ENCODE data around the gene GRID1. TPM values are rescaled to one million over a fixed set of nuclear protein-coding genes. Genes with fewer than 3 reads are reported as not detected.

GRID1 gene
- total RNA-seq, 1 experiment from 2014 or later: 0.37 TPM

DNA sequence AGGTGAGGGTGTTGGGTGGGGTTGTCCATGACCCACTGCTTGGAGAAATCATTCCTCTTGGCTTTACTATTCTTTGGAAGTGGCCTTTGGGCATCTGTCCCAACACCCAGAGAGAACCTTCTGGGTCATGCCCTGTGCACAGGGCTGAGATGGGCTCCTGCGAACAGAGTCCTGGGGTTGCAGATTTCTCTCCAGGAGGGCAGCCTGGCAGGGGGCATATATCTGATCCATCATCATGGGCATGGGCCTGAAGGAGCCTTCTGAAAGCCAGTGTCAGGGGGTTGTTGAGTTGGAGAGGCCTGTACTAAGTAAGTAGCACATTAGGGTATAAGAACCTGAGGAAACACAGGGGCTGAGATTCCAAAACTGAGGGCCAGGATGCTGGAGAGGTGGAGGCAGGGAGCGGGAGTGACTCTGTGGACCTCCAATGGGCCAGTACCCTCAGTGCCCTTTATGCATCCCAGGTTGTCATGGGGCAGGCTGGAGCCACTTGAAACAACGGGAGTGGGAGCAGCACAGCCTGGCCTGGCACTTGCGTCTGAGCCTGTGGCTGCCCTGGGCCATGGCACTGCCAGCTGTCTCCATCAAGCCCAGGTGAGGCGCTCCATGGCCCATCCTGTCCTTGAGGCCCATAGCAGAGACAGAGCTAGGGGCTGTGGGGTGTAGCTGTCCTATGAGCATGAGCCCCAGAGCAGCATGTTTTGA is 203.7 kb downstream of the GRID1 start:
- ChIA-PET CTCF (no interaction called here), POLR2A (no interaction called here)

DNA sequence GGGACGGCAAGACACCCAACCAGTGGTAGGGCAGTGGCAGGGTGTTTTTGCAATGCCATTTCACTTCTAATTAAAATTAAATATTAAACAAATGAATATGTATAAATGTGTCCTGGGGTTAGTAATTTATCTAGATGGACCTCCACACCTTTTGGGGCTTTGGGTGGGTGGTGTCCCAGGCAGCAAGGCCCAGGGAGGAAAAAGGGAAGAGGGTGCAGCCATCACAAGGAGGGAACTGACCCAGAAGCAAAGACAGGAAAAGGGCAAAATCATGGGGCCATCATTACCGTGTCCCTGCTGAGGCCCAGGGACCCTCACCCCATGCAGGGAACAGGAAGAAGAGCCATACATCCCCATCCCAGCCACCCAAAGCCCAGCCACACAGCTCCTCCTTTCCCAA is 204.6 kb downstream of the GRID1 start:
- Mint-ChIP-seq H3K4me3 (no peak overlapping the region), H3K27ac (no peak overlapping the region), H3K36me3 (no peaks in the 10 kb centered on the region), H3K9me3 (no peaks in the 10 kb centered on the region; the same call in 1 of the 2 replicates), H3K4me1 (no peaks in the 10 kb centered on the region), H3K27me3 (ENCODE audit: low read depth) (no peaks in the 10 kb centered on the region)
- DNase-seq (ENCODE audit: low spot score): no peak
- ChIA-PET POLR2A (no interaction called here), CTCF (no interaction called here)
- TF ChIP-seq TEAD1 (CRISPR knock-in tag; IDR thresholded peaks at IDR 0.05) (no peak), TCF7 (CRISPR knock-in tag; IDR thresholded peaks at IDR 0.05; ENCODE audit: low read depth) (no peak), GTF2I (CRISPR knock-in tag; conservative IDR thresholded peaks at IDR 0.05) (no peak), JAZF1 (CRISPR knock-in tag; IDR thresholded peaks at IDR 0.05) (no peak)
- TF ChIP-seq, protein P1, sequence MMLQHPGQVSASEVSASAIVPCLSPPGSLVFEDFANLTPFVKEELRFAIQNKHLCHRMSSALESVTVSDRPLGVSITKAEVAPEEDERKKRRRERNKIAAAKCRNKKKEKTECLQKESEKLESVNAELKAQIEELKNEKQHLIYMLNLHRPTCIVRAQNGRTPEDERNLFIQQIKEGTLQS (CRISPR knock-in tag; conservative IDR thresholded peaks at IDR 0.05): no peak
- TF ChIP-seq, protein P2, sequence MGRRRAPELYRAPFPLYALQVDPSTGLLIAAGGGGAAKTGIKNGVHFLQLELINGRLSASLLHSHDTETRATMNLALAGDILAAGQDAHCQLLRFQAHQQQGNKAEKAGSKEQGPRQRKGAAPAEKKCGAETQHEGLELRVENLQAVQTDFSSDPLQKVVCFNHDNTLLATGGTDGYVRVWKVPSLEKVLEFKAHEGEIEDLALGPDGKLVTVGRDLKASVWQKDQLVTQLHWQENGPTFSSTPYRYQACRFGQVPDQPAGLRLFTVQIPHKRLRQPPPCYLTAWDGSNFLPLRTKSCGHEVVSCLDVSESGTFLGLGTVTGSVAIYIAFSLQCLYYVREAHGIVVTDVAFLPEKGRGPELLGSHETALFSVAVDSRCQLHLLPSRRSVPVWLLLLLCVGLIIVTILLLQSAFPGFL (CRISPR knock-in tag; IDR thresholded peaks at IDR 0.05; ENCODE audit: borderline replicate concordance): no peak
- TF ChIP-seq, protein P3, sequence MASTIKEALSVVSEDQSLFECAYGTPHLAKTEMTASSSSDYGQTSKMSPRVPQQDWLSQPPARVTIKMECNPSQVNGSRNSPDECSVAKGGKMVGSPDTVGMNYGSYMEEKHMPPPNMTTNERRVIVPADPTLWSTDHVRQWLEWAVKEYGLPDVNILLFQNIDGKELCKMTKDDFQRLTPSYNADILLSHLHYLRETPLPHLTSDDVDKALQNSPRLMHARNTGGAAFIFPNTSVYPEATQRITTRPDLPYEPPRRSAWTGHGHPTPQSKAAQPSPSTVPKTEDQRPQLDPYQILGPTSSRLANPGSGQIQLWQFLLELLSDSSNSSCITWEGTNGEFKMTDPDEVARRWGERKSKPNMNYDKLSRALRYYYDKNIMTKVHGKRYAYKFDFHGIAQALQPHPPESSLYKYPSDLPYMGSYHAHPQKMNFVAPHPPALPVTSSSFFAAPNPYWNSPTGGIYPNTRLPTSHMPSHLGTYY (CRISPR knock-in tag; IDR thresholded peaks at IDR 0.05): no peak
- no peak for ATAC-seq

More for the DNA sequence above, 203.7 kb downstream of the GRID1 start:
- Mint-ChIP-seq H3K36me3 (no peaks in the 10 kb centered on the region), H3K4me1 (no peaks in the 10 kb centered on the region), H3K4me3 (no peak overlapping the region), H3K27ac (no peak overlapping the region), H3K9me3 (no peaks in the 10 kb centered on the region), H3K27me3 (ENCODE audit: low read depth) (no peaks in the 10 kb centered on the region; the same call in 1 of the 2 replicates)
- DNase-seq (ENCODE audit: low spot score) (no peak), ATAC-seq (no peak)
- TF ChIP-seq FOXK1 (CRISPR knock-in tag; IDR thresholded peaks at IDR 0.05) (no peak), NR2C2 (CRISPR knock-in tag; IDR thresholded peaks at IDR 0.05) (no peak)

DNA sequence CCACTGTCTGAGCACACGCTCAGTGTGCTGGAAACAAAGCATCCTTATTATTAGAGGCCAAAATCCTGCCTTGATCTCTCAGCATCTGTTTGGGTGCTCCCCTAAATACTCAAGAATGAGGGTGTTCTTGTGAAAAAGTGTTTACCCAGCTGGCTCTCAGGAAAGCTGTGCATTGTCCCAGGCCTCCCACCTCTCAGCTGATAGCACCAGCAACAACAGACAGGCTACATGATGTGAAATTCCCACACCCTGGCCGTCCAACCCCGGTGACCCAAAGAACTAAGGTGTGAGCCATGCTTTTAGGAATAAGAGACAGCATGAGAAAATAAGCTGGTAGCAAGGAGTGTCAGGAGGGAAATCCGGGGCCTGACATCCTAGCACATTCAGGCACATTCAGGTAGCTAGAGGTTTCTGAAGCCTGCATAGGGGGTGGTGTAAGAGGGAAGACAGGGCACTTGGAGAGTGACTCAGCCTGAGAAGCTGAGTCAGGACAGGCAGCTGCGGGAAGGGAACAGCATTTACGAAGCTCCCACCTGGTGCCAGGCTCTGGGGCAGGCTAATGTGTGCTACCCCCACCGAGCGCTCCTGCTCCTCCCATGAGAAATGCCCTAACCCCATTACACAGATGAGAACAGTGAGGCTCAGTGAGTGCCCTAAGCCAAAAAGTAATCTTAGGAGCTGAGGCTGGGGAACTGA is 205.6 kb downstream of the GRID1 start:
- no peaks in the 10 kb centered on the region for H3K27me3 Mint-ChIP-seq (ENCODE audit: low read depth)
- no peak for ATAC-seq
- ChIA-PET CTCF (interaction anchor here (0.6 to 1.3 kb wide), 2 partner anchors 22 to 356 kb away, joined by 3 to 5 read pairs; no protein-coding TSS in a partner anchor), POLR2A (interaction anchor here (0.6 kb wide), 1 partner anchor 921 kb away, joined by 7 read pairs; no protein-coding TSS in a partner anchor)
- TF ChIP-seq, protein P3 (CRISPR knock-in tag; IDR thresholded peaks at IDR 0.05): no peak
- TF ChIP-seq MYBL2 (CRISPR knock-in tag; IDR thresholded peaks at IDR 0.05): no peak
- TF ChIP-seq ZNF263 (CRISPR knock-in tag; IDR thresholded peaks at IDR 0.05; ENCODE audit: low read depth): no peak
- TF ChIP-seq ZNF423 (CRISPR knock-in tag; IDR thresholded peaks at IDR 0.05): no peak
- no peak for TF ChIP-seq FOXP1 (CRISPR knock-in tag; IDR thresholded peaks at IDR 0.05; ENCODE audit: borderline replicate concordance)
- TF ChIP-seq TEAD4 (CRISPR knock-in tag; IDR thresholded peaks at IDR 0.05): no peak
- H3K9me3 Mint-ChIP-seq: peaks cover 7% of the 10 kb centered on the region
- no peak overlapping the region for H3K27ac Mint-ChIP-seq
- no peaks in the 10 kb centered on the region for H3K36me3 Mint-ChIP-seq
- no peaks in the 10 kb centered on the region for H3K4me1 Mint-ChIP-seq
- no peak overlapping the region for H3K4me3 Mint-ChIP-seq
- no peak for DNase-seq (ENCODE audit: low spot score)

All from WTC11 (cell line).